DLD1 (cell line): ENCODE data around the gene TXNDC11.

ENCODE experiments used
- in situ Hi-C: cut with HindIII; loops from 2 replicates; pipeline ENCODE4 v1.10.0; 2017; ENCODE audit warnings: low sequenced_read_pairs

Gene TXNDC11

GRCh38 chr16:11691771-11692170 is 50.9 kb downstream of the TXNDC11 start:
- in situ Hi-C loops: no loop called here

GRCh38 chr16:11691235-11691634 is 51.4 kb downstream of the TXNDC11 start:
- in situ Hi-C loops: no loop called here

- in situ Hi-C loops: no loop called here
These were observed 53.4 kb downstream of the TXNDC11 start for GRCh38 chr16:11689031-11689840.

DNA sequence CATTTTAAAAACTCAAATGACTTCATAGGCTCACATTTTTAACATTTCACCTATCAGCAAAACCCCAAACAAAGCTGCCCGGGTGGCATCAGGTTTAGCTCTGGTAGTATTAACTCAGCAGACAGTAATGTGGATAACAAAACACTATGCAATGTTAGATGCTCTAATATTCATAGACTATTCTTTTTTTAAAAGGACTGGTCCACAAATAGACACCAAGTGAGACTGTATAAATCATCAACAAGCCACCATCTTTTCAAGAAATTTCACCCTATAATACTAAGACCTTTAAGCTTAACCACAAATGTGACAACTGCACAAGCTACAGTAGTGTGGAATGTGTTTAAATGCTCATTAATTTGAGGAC is 54.2 kb downstream of the TXNDC11 start:
- in situ Hi-C loops: no loop called here

GRCh38 chr16:11687601-11688519 is 54.8 kb downstream of the TXNDC11 start:
- in situ Hi-C loops: no loop called here

DNA sequence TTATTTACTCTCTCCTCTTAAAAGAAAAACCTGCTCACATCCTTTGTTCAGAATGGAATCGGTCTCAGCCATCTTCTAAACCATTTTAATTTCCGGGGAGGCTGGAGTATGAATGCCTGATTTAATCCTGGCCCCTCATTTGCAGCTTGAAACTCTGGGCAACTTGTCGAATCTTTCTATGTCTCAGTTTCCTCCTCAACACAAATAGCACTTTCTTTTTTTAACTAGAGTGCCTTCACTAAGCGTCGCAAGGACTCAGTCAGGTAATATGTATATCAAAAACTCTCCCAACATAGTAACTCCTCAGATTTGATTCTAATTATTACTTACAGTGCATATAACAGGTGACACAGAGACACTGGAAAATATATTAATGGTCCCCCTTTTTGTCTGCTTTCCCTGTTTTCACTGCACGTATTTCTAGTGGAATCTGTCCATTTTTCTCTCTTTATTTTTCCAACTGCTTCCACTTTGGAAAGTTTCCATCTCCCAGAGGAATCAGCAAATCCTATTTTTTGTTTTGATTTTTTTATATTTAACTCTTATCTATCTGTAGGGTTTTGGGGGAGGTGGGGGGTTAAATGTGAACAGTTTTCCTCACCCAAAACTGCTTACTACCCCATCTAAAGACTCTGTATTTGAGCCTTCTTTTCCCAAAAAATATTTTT is 55.8 kb downstream of the TXNDC11 start:
- in situ Hi-C loops: no loop called here

DNA sequence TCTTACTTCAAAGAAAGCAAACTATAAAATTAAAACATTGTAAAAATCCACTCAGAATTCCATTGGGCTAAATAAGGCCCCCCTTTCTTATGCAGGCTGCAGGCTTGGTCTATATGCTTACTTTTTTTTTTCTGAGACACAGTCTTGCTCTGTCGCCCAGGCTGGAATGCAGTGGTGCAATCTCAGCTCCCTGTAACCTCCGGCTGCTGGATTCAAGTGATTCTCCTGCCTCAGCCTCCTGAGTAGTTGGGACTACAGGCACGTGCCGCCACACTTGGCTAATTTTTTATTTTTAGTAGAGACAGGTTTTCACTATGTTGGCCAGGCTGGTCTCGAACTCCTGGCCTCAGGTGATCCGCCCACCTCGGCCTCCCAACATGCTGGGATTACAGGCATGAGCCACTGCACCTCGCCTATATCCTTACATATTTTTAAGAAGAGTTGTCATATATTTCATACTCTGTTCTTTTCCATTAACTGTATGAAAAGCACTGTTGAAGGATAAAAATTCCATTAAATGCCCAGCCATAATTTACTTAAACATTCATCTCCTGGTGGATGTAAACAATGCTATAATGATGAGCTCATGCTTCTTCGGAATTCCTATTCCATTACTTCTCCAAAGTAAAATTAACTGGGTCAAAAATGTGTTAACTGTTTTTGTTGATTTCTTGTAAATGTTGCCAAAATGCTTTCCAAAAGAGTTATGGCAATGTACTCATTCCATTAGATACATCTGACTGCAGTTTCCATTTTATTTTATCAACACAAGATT is 56.6 kb downstream of the TXNDC11 start:
- in situ Hi-C loops: no loop called here

- in situ Hi-C loops: no loop called here
These were observed 58.2 kb downstream of the TXNDC11 start for GRCh38 chr16:11684231-11685025.

DNA sequence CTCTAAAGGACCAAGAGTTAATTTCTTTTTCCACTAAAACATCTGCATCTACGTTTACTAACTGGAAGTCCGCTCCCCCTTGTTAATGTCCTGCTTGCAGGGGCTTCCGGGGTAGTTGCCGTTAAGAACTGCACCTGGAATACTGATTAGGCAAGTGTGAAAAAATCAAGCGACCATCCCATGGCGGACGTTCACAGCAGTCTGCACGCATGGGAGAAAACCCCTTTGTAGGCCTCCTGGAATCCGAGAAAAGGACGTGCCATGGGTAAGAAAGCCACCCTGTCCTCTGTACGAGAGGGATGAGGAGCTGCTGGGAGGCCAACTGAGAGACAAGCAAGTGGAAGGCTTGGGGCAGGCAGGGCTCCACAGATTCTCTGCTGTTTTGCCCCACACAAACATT is 59.5 kb downstream of the TXNDC11 start:
- in situ Hi-C loops: no loop called here

DNA sequence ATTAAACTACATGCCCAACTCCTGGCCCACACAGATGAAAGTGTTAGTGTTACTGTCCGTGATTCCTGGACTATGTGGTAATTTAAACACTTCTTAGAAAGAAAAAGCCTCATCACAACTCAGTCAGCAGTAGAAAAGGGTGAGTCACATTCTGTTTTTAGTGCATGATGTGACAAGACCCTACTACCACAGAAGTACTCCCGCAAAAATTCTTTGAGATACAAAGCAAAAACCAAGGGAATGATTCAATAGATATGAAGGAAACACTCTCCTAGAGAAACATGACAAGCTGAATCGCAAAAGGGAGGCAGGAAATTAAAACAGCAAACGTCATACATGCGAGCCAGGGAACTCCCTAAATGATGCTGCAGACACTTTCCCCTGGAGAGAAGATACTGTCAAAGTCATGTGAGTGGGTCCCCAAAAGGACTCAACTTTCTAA is 60.0 kb downstream of the TXNDC11 start:
- in situ Hi-C loops: no loop called here

DNA sequence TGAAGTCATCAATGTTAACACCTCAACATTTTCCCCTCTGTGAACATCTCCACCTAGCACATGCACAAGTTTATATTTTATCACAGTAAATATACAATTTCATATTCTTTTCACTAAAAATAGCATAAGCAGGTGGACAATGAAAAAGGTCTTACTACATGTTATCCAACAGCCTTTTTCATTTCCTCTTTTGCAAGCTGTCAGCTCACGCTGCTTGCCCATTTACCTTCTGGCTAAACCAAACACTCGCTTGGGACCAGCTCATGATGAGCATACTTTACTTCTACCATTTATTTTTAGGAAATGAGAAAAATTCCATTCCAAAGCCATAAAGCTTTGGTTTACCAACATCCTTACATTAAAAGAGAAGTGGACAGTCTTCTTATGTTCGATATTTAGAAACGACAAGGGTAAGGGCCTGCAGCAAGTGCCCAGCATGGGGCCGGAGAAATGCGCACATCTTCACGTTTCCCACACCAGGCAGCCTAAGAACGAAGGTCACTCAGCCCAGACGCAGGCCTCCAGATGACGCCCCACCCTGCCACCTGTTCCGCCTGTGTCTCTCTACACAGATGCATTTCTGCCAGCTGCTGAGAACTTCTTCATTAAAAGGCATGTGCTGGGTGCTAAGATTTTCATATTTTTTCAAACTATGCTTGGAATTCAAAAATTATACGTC is 60.5 kb downstream of the TXNDC11 start:
- in situ Hi-C loops: no loop called here

DNA sequence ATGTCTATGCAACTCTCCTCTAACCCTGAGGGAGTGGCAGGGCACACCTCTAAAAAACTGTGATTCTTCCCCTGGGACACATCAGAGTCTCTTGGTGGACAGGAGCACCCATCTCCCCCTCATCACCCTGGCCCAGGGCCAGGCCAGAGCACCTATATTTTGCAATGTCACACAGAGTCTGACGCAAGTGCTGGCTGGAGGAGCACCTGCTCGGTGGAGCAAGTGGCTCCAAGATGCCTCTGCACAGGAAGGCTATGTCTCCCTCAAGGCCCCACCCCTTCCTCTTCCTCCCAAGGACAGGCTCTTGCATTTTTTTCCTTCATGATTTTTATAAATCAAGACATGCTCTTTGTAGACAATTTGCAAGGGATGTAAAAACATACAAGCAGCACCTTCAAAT is 61.1 kb downstream of the TXNDC11 start:
- in situ Hi-C loops: no loop called here

DNA sequence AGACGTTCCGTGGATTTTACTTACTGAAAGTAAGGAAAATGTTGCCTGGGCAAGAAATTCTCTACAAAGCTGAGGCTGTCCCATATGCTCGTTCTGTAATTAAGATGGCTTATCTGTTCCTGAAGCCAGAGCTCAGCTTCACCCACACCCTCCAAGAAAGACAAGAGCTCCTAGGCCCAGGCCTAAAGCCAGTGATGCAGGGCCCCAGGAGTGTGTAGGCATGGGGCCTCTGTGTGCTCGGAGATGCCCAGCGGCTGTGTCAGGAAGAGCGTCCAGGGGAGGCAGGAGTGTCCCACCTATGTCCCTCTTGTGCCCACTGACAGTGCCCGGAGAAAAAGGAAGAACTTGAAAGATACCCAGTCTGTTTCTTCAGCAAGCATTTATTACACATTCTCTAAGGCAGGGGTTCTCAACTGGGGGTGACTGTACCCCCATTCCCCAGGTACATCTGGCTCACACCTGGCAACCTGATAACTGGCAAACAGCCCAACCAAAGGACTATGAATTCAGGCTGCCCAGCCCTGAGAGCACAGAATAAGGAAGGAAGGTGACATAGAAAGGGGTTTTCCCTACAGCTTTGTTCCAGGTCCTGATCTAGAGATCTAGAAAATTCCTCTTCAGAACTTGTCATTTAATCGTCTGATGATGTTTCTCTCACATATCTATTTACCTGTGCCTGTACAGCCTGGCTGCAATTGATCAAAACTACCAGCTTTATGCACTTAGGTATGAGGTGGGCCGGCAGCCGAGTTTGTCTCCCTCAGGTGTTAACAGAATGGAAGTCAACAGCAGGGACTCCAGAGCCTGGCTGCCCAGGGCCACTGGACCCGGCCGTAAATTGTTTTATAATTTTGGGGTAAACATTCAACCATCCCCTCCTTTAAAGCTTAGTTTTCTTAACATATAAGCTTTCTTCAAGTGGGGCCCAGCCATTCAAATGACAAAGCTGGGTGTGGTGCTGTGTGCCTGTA is 62.4 kb downstream of the TXNDC11 start:
- in situ Hi-C loops: no loop called here

DNA sequence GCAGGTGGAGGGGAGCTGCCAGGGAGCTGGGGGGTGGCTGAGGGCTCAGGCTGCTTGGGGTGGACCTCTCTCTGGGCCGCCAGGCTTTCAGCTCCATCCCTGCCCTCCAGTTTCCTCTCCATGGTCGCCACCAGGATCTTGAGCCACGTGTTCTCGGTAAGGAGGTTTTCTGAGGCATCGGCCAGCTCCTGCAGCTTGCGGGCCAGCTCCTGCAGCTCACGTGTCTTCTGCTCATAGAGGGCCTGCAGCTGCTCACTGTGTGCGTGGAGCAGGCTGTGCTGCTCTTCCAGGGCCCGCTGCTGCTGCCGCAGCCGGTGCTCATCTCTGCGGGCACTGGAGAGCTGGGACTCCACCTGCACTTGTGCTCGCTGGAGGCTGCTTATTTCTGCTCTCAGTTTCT is 63.4 kb downstream of the TXNDC11 start:
- in situ Hi-C loops: no loop called here

GRCh38 chr16:11677959-11678881 is 64.4 kb downstream of the TXNDC11 start:
- in situ Hi-C loops: no loop called here

DNA sequence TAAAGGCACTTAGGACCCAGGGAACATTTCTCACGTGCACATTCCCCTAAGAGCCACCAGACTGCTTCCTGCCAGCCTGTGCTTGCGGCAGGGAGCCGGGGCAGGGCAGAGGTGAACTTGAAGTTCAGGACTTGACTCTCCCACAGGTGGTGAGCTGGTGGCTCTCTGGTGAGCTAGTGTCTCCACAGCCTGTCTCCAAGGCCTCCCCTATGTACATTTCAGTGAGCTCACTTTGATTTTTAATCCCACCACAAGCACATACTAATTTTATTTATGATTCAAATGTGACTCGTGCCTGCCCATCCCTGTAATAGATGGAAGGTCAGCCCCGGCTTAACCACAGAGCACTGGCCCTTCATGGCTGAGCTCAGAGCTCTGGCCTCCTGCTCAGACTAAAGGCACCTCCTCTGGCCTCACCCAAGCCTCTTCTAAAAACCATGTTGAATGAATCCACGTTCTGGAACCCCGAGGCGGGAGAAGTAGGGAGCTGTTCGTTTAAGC is 65.2 kb downstream of the TXNDC11 start:
- in situ Hi-C loops: no loop called here

- in situ Hi-C loops: no loop called here
These were observed 65.9 kb downstream of the TXNDC11 start for GRCh38 chr16:11676799-11677198.
